ENCODE results near the gene AMPD1. TPM values are rescaled to one million over a fixed set of nuclear protein-coding genes. Genes with fewer than 3 reads are reported as not detected.

AMPD1 gene
- total RNA-seq, result under 1 TPM in 2 of 8 experiments, not detected in 6; 0.08 to 0.28 TPM

DNA sequence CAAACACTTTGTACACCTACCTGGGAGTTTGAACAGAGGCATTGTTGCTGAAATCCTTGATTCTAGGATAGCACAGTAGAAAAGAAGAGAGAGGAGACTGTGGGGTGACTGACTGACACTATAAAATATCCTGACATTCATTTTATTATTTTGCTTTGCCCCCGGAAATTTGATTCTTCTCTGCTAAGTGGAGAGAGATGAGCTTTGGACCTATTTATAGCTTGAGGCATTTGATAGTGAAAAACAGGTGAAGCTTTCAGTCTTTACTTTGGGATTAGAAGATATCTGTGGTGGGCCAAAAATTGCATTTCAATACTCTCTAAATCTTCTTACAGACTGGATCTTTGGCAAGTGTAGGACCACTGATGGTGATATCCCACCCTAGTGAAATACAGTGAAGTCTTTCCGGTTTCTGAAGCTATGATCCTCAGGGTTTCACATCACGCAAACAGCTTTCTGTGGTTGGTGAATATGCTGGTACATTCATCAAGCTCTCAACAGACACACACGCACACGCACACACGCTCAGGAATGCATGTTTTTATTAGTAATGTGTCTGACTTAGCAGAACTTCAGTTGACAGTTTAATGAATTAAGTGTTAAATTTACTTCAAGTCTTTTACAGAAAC, at the start of gene AMPD1:
TSS of gene AMPD1 (minus strand) at position 117 of the 629 bp plus-strand sequence. CDS start at position 42, 75 bp downstream.
- Histone ChIP-seq H3K4me1 (replicated peaks in 1 of 2) (no peaks in the 10 kb centered on the region), H3K4me3 (no peak within 1 kb of the TSS), H3K27ac (no peak within 1 kb of the TSS)
- 0 to 94% (median 60%) methylated on average over 1 to 6 of the region's 6 CpGs; no CpG with 5 or more reads in 1 of the 10 experiments for WGBS, 10 experiments
- in situ Hi-C loops (cut with MboI; ENCODE audit: low pct_unique_long_range_greater_than_20kb in 2 of 9, low sequenced_read_pairs in 9 of 9, unreplicated experiment in 9 of 9), result loop anchor here in 1 of 9 experiments (25.0 kb wide), 1 partner anchor 733 kb away; no protein-coding TSS in a partner anchor
- ATAC-seq (replicated peaks in 6 of 8), result peak in 2 of 8 experiments; percentile 13 to 65

DNA sequence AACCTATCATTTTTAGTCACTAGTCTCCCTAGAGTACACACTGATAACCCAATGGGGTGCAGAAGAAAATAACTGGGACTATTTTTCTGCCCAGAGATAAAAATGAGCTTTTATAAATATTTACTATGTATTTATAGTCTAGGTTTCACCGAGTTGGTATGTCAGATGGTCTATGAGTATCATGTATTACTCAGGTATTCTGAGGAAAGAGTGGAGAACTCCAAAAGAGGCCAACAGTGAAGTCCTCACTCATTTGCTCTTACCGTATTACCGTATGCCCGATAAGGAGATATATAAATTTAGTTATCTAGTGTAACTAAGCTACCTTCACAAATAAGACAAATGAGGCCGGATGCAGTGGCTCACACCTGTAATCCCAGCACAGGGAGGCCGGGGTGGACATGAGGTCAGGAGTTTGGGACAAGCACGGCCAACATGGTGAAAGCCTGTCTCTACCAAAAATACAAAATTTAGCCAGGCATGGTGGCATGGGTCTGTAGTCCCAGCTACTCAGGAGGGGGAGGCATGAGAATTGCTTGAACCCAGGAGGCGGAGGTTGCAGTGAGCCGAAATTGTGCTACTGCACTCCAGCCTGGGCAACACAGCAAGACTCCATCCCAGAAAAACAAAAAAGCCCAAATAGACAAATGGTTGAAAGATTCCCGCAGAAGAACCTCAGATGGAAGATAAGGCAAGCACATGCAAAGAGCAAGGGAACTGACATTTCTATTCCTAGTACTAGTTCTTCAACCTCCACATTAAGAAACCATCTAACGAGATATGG, 46.8 kb upstream of the AMPD1 start:
- 92 to 100% (median 99%) methylated on average over 2 to 11 of the region's 11 CpGs for WGBS, 10 experiments
- in situ Hi-C loops (cut with MboI; ENCODE audit: low pct_unique_long_range_greater_than_20kb in 2 of 9, low sequenced_read_pairs in 9 of 9, unreplicated experiment in 9 of 9), result no loop called here
- ATAC-seq (replicated peaks in 6 of 8), result no peak

DNA sequence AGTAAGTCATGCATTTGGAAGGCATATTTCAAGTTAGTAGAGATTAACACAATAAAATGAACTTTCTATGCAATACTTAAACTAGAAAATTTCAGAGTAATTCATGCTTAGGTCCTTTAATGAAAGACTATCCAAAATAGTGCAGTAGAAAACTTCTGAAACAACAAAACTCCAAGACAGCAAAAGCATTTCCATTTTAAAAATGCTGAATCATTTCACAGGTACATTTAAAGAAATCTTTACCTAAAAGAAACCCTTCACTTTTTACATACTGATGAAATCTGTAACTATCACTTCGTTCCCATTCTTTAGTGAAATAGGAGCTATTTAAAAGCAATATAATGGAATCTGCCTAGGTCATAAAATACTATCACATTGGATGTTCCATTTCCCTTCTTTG, 45.0 kb upstream of the AMPD1 start:
- 94 to 100% (median 100%) methylated on average over 1 of the region's 1 CpG for WGBS, 10 experiments
- in situ Hi-C loops (cut with MboI; ENCODE audit: low pct_unique_long_range_greater_than_20kb in 2 of 9, low sequenced_read_pairs in 9 of 9, unreplicated experiment in 9 of 9), result no loop called here
- Histone ChIP-seq H3K4me1 (replicated peaks in 1 of 2) (no peaks in the 10 kb centered on the region), H3K4me3 (no peak overlapping the region), H3K27ac (no peak overlapping the region)
- ATAC-seq (replicated peaks in 6 of 8), result no peak

More for the DNA sequence above, 46.8 kb upstream of the AMPD1 start:
- H3K27ac ChIP-seq, result no peak overlapping the region
- no peaks in the 10 kb centered on the region for H3K4me1 ChIP-seq (replicated peaks in 1 of 2)
- no peak overlapping the region for H3K4me3 ChIP-seq

DNA sequence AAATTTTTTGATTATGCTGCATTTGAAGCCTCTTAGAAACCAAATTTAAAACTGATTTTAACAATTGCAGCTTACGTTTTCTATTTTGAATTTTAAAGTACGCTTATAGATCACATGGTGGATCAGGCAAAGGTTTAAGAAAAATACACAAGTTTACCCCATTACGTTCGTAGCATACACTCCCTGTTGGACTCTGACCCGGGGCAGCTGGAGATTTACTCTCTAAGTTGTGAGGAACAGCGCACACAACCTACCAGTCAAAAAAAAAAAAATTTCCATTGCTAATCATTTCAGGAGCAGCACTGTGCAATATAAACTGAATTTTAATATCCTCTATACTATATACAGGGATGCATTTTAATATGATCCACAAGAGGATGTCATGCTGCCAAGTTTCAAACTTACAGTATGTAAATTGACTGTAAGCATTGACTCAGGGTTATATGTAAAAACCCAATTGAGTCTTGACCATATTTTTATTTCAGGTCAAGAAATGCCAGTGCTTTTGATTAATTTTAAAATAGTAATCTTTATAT, 42.0 kb upstream of the AMPD1 start:
- no peak overlapping the region for H3K4me3 ChIP-seq
- H3K27ac ChIP-seq, result no peak overlapping the region
- ATAC-seq (replicated peaks in 6 of 8), result peak in 1 of 8 experiments; percentile 95
- in situ Hi-C loops (cut with MboI; ENCODE audit: low pct_unique_long_range_greater_than_20kb in 2 of 9, low sequenced_read_pairs in 9 of 9, unreplicated experiment in 9 of 9), result no loop called here
- H3K4me1 ChIP-seq (replicated peaks in 1 of 2), result no peaks in the 10 kb centered on the region
- WGBS, 10 experiments, result 0 to 100% (median 94%) methylated on average over 3 to 6 of the region's 6 CpGs; no CpG with 5 or more reads in 1 of the 10 experiments

DNA sequence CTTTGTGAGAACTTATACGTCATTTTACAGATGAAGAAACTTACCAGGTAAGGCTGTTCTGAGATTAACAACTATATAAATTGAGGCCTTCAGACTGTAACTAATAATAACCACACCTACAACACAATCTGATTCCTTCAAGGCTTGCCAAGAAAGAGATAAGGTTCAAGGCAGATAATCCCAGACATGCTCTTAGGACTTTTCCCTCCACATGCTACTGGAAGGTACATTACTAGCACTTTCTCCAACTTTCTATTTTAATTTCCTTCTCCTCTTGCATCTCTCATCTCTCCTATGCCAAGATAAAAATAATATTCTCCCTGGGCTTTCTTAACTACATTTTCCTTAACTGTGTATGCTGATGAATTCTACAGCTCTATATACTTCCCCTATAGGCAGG, 40.1 kb upstream of the AMPD1 start:
- Histone ChIP-seq H3K27ac (no peak overlapping the region), H3K4me1 (replicated peaks in 1 of 2) (no peaks in the 10 kb centered on the region), H3K4me3 (no peak overlapping the region)
- ATAC-seq (replicated peaks in 6 of 8), result no peak
- WGBS, 10 experiments, result 67 to 100% (median 100%) methylated on average over 1 of the region's 1 CpG; no CpG with 5 or more reads in 1 of the 10 experiments
- in situ Hi-C loops (cut with MboI; ENCODE audit: low pct_unique_long_range_greater_than_20kb in 2 of 9, low sequenced_read_pairs in 9 of 9, unreplicated experiment in 9 of 9), result no loop called here

DNA sequence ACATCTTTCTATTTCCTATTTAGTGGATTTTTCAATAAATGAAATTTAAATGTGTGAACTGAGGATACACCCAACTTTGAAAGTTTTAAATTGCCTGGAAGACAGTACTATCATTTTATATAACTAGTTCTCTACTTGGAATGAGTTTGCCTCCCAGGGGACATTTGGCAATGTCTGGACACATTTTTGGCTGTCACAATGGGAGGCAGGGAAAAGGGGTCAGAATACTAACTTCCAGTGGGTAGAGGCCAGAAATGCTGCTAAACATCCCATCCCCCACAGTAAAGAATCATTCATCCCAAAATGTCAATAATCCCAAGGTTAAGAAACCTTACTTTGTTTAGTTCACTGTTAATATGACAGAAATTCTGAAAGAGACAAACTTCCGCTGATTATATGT, 34.4 kb upstream of the AMPD1 start:
- Histone ChIP-seq H3K4me3 (no peak overlapping the region), H3K27ac (no peak overlapping the region), H3K4me1 (replicated peaks in 1 of 2) (no peaks in the 10 kb centered on the region)
- WGBS, 10 experiments, result 89 to 100% (median 100%) methylated on average over 1 of the region's 1 CpG; no CpG with 5 or more reads in 3 of the 10 experiments
- in situ Hi-C loops (cut with MboI; ENCODE audit: low pct_unique_long_range_greater_than_20kb in 2 of 9, low sequenced_read_pairs in 9 of 9, unreplicated experiment in 9 of 9), result no loop called here
- ATAC-seq (replicated peaks in 6 of 8), result no peak

DNA sequence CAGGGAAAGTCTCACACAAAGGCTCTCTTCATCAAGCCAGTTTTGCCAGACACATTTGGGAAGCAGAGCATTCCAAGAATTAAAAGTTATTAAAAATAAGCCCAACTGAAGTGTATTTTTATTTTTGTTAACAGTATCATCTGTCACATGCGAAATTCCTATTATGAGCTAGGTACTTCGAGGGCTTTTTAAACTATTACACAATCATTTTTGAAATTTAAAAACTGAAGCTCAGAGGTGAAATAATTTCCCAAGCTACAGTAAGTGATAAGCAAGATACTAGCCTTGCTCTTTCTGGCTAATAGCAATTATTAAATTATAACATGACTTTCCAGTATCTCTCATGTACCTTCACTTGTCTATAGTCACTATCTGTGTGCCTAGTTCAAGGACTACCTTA, 33.2 kb upstream of the AMPD1 start:
- no peaks in the 10 kb centered on the region for H3K4me1 ChIP-seq (replicated peaks in 1 of 2)
- no peak overlapping the region for H3K27ac ChIP-seq
- in situ Hi-C loops (cut with MboI; ENCODE audit: low pct_unique_long_range_greater_than_20kb in 2 of 9, low sequenced_read_pairs in 9 of 9, unreplicated experiment in 9 of 9), result no loop called here
- no peak for ATAC-seq (replicated peaks in 6 of 8)
- 60 to 97% (median 81%) methylated on average over 1 to 2 of the region's 2 CpGs; no CpG with 5 or more reads in 1 of the 10 experiments for WGBS, 10 experiments
- no peak overlapping the region for H3K4me3 ChIP-seq

DNA sequence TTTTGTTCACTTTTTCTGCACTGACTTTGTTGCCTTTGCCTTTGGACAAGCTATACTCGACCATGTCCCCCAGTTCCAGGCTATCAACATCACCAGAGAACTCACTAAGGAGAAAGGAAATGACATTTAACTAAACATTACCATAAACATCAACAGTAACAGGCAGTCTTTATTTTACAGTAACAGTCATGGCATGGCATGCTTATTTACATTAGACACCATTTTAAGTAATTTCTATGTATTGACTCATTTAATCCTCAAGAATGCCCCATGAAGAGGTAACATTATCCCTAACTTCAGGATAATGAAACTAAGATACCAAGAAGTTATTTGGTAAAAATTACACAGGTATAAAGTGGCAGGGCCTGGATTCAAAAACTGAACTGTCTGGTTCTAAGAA, 29.9 kb upstream of the AMPD1 start:
- in situ Hi-C loops (cut with MboI; ENCODE audit: low pct_unique_long_range_greater_than_20kb in 2 of 9, low sequenced_read_pairs in 9 of 9, unreplicated experiment in 9 of 9), result no loop called here
- no peak for ATAC-seq (replicated peaks in 6 of 8)
- no peaks in the 10 kb centered on the region for H3K4me1 ChIP-seq (replicated peaks in 1 of 2)

DNA sequence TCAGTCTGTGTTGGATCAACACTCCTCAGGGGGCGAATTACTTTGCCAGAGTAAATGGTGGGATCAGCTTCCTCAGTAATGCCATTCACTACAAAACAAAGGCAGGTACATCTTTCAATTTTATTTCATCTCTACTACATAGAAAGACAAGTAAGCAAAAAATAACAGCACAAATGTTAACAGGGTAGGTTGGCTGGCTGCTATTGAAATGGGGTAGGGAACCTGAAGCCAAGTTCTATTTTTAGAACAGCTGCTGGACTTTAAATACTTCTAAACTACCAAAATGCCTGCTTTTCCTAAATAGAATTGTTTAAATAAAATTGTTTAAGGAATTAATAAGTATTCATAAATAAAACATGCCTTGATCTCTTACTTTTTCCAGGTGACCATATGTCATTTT, 28.6 kb upstream of the AMPD1 start:
- ATAC-seq (replicated peaks in 6 of 8), result no peak
- no peaks in the 10 kb centered on the region for H3K4me1 ChIP-seq (replicated peaks in 1 of 2)
- 85 to 100% (median 100%) methylated on average over 1 of the region's 1 CpG; no CpG with 5 or more reads in 2 of the 10 experiments for WGBS, 10 experiments
- in situ Hi-C loops (cut with MboI; ENCODE audit: low pct_unique_long_range_greater_than_20kb in 2 of 9, low sequenced_read_pairs in 9 of 9, unreplicated experiment in 9 of 9), result no loop called here
- no peak overlapping the region for H3K27ac ChIP-seq
- H3K4me3 ChIP-seq, result no peak overlapping the region

More for the DNA sequence above, 29.9 kb upstream of the AMPD1 start:
- Histone ChIP-seq H3K4me3 (no peak overlapping the region), H3K27ac (no peak overlapping the region)
- WGBS, 10 experiments, result 70 to 100% (median 100%) methylated on average over 1 of the region's 1 CpG; no CpG with 5 or more reads in 1 of the 10 experiments

DNA sequence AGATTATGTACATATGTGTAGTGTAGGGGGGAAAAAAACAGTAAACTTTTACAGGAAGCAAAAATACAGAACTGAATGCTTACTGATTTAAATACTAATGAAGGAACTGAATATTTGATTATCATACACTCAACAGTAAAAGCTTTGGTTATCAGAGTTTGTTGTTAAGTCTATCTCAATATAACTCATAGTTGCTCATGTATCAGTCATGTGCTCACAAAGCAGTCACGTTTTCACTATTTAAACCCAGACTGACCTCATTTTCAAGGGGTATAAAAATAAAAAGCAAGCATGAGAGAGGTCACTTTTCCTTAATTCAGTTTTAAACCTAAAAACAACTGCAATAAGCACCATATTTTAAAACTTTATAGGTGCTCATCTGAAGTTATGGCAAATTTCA, 28.1 kb upstream of the AMPD1 start:
- in situ Hi-C loops (cut with MboI; ENCODE audit: low pct_unique_long_range_greater_than_20kb in 2 of 9, low sequenced_read_pairs in 9 of 9, unreplicated experiment in 9 of 9), result no loop called here
- Histone ChIP-seq H3K4me1 (replicated peaks in 1 of 2) (no peaks in the 10 kb centered on the region), H3K27ac (no peak overlapping the region), H3K4me3 (no peak overlapping the region)
- WGBS, 10 experiments, result 0 to 79% (median 0%) methylated on average over 1 of the region's 1 CpG; no CpG with 5 or more reads in 1 of the 10 experiments
- ATAC-seq (replicated peaks in 6 of 8), result no peak

DNA sequence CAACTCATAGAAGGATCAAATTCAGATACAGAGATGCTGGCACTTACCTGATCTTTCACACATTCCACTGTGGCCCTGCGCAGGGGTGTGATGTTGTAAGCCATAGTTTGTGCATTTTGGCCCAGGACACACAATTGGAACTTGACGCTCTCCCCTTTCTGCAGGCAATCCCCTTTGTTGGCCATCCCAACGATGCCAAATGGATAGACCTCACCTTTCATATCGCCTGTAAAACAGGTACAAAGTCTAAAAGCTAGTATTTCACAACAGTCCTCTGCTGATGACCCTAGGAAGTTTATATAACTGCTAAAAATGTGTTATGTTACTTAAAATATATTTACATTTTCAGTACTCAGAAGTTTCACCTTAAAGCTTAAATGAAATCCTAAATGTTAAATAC, 25.1 kb upstream of the AMPD1 start:
- peaks cover 1 to 9% of the 10 kb centered on the region in 2 donors for H3K4me1 ChIP-seq (replicated peaks in 1 of 2)
- H3K4me3 ChIP-seq, result no peak overlapping the region
- in situ Hi-C loops (cut with MboI; ENCODE audit: low pct_unique_long_range_greater_than_20kb in 2 of 9, low sequenced_read_pairs in 9 of 9, unreplicated experiment in 9 of 9), result no loop called here
- no peak overlapping the region for H3K27ac ChIP-seq
- no peak for ATAC-seq (replicated peaks in 6 of 8)
- WGBS, 10 experiments, result 93 to 100% (median 100%) methylated on average over 1 to 4 of the region's 4 CpGs; no CpG with 5 or more reads in 1 of the 10 experiments

DNA sequence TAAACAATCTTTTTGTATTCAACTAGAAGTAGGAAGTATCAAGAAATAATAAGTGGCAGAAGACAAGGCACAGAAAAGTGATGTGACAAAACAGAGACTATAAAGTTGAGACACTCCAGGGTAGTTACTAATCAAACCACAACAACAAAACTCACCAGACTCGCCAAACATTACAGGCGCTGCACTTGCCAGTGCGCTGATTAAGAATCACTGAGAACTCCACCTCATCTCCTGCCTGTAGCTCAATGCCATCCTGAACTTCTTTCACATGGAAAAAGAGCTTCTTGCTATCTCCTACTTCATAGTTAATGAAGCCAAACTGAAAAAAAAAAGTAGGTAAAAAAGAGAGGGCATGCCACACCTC, 24.1 kb upstream of the AMPD1 start:
- in situ Hi-C loops (cut with MboI; ENCODE audit: low pct_unique_long_range_greater_than_20kb in 2 of 9, low sequenced_read_pairs in 9 of 9, unreplicated experiment in 9 of 9), result no loop called here
- Histone ChIP-seq H3K4me3 (no peak overlapping the region), H3K27ac (no peak overlapping the region), H3K4me1 (replicated peaks in 1 of 2) (peaks cover 7 to 17% of the 10 kb centered on the region in 2 donors)
- WGBS, 10 experiments, result 85 to 100% (median 94%) methylated on average over 3 of the region's 3 CpGs; no CpG with 5 or more reads in 4 of the 10 experiments
- ATAC-seq (replicated peaks in 6 of 8), result no peak
